Nephron (organoid): ENCODE data around the gene KNCN.
A peak's percentile ranks its signal among the peaks of the same experiment; 100 is the strongest.

Experiments
- H3K27ac Mint-ChIP-seq, 3 experiments: 2 replicates each; pipeline ENCODE4 v1.8.0; 2020; ENCODE audit warnings: mixed read lengths in 3 of 3, mild to moderate bottlenecking in 2 of 3, moderate library complexity in 1 of 3
- H3K27me3 Mint-ChIP-seq: 2 replicates; pipeline ENCODE4 v1.8.0; 2021; ENCODE audit warnings: low read depth, mild to moderate bottlenecking, moderate library complexity, mixed read lengths
- H3K36me3 Mint-ChIP-seq: 2 replicates; pipeline ENCODE4 v1.8.0; 2020; ENCODE audit warnings: low read depth, mixed read lengths
- H3K4me1 Mint-ChIP-seq: 2 replicates; pipeline ENCODE4 v1.8.0; 2020; ENCODE audit warnings: mixed read lengths
- H3K4me3 Mint-ChIP-seq, 3 experiments: 2 replicates each; pipeline ENCODE4 v1.8.0; 2020; ENCODE audit warnings: mild to moderate bottlenecking in 3 of 3, mixed read lengths in 3 of 3, moderate library complexity in 2 of 3
- H3K9me3 Mint-ChIP-seq: 2 replicates; pipeline ENCODE4 v1.8.0; 2020; ENCODE audit warnings: mixed read lengths
- CTCF ChIP-seq, 3 experiments: fragments of 200-600 bp; sonication (generic); IDR thresholded peaks; one replicate each; pipeline ENCODE4 v1.5.0; 2021; ENCODE audit warnings: antibody characterized with exemption in 3 of 3; ENCODE audit not compliant: unreplicated experiment in 3 of 3

Gene KNCN

GRCh38 chr1:46581681-46582455 is 30.4 kb upstream of the KNCN start:
- no peaks in the 10 kb centered on the region for H3K4me1 Mint-ChIP-seq
- no peak overlapping the region for H3K4me3 Mint-ChIP-seq
- H3K9me3 Mint-ChIP-seq, result no peaks in the 10 kb centered on the region
- H3K27ac Mint-ChIP-seq, result no peak overlapping the region
- no peak for TF ChIP-seq CTCF (IDR thresholded peaks at IDR 0.05; ENCODE audit: unreplicated experiment in 3 of 3)
- peaks cover 33% of the 10 kb centered on the region for H3K36me3 Mint-ChIP-seq
- no peaks in the 10 kb centered on the region for H3K27me3 Mint-ChIP-seq

DNA sequence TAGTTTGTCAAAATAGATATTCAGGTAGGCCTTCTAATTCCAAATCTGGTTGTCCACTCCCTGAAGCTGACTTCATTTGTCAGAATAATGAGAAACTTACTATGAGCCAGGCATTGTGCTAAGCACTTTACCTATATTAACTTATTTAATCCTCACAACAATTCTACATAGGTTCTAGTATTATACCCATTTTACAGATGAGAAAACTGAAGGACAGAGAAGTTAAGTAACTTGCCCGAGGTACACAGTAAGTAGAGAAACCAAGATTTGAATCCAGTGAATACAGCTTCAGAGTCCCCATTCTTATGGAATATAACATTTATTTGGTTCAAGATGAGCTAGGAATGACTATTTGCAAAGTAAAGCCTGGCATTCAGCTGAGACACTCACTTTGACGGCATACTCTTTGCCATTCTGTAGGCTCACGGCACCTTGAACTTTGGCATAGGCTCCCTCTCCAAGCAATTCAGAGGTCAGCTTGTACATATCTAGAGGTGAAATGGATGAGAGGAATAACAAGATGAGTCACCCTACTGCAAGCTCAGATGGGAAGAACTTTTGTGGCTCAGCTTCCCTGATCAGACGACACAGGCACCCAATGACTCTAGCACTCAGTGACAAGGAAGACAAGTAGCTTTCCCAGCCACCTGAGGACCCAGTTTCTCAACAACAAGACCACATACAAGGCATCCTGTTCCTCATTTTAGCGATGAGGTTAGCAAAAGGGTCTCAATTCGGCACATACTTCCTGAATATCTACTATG is 28.9 kb upstream of the KNCN start:
- H3K27ac Mint-ChIP-seq, result no peak overlapping the region
- peaks cover 4% of the 10 kb centered on the region for H3K4me1 Mint-ChIP-seq
- H3K36me3 Mint-ChIP-seq, result peaks cover 30% of the 10 kb centered on the region
- peaks cover 3% of the 10 kb centered on the region for H3K27me3 Mint-ChIP-seq
- no peak overlapping the region for H3K4me3 Mint-ChIP-seq
- H3K9me3 Mint-ChIP-seq, result no peaks in the 10 kb centered on the region
- TF ChIP-seq CTCF (IDR thresholded peaks at IDR 0.05; ENCODE audit: unreplicated experiment in 3 of 3), result no peak

GRCh38 chr1:46577671-46578070 is 26.2 kb upstream of the KNCN start:
- Mint-ChIP-seq H3K27ac (no peak overlapping the region), H3K36me3 (peaks cover 30% of the 10 kb centered on the region), H3K9me3 (no peaks in the 10 kb centered on the region), H3K4me1 (peaks cover 7% of the 10 kb centered on the region), H3K4me3 (no peak overlapping the region), H3K27me3 (peaks cover 5% of the 10 kb centered on the region)
- no peak for TF ChIP-seq CTCF (IDR thresholded peaks at IDR 0.05; ENCODE audit: unreplicated experiment in 3 of 3)

DNA sequence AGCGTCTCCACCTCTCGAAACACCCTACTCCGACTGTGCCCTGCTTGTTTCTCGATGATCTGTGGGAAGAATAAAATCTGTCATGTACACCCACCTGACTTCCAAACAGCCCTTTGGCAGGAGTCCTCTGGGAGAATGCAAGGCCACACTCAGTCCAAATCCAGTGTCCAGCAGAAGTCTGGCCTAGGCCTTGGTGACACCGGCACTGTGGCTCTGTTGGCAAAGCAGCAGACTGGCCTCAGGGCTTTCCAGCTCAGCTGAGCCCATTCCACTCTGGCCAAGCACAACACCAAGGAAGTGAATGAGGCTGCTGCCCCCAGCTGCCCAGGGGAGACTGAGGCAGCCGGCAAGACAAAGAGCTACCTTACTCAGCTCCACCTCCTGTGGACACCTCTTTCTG is 25.1 kb upstream of the KNCN start:
- Mint-ChIP-seq H3K27me3 (peaks cover 5% of the 10 kb centered on the region), H3K27ac (peak overlapping the region in 1 of 3 experiments; percentile 60), H3K4me3 (no peak overlapping the region), H3K36me3 (peaks cover 19% of the 10 kb centered on the region), H3K9me3 (no peaks in the 10 kb centered on the region), H3K4me1 (peaks cover 7% of the 10 kb centered on the region)
- TF ChIP-seq CTCF (IDR thresholded peaks at IDR 0.05; ENCODE audit: unreplicated experiment in 3 of 3), result no peak

DNA sequence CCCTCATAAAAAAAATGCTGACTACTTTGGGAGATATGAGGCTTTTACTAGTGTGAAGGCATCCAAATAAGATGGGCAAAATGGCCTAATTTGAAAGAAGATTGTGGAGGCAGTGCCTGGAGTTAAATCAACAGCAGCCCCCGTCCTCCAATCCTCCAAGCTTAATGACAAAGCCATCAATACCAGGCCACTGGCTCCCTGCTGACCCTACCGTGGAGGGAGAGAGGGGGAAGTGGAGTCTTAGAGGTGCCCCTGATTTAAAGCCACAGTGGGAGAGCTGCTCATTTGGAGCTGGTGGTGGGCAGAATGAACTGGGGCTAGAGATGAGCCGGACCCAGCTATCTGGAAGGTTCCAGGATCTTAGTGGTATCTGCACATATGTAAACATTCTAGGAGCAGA is 24.3 kb upstream of the KNCN start:
- H3K27me3 Mint-ChIP-seq, result peaks cover 5% of the 10 kb centered on the region
- H3K4me1 Mint-ChIP-seq, result peaks cover 7% of the 10 kb centered on the region
- TF ChIP-seq CTCF (IDR thresholded peaks at IDR 0.05; ENCODE audit: unreplicated experiment in 3 of 3), result no peak
- peak overlapping the region in 1 of 3 experiments; percentile 60 for H3K27ac Mint-ChIP-seq
- no peaks in the 10 kb centered on the region for H3K9me3 Mint-ChIP-seq
- no peak overlapping the region for H3K4me3 Mint-ChIP-seq
- peaks cover 14% of the 10 kb centered on the region for H3K36me3 Mint-ChIP-seq
